Upper lobe of left lung (tissue), 6 donors: ENCODE data around the gene SUPT3H. TPM values are rescaled to one million over a fixed set of nuclear protein-coding genes. Genes with fewer than 3 reads are reported as not detected.

Experiments used
- ATAC-seq, 2 donors: fragments of 200-7000 bp; cut with Tn5 transposase; one replicate each; pipeline ENCODE4 v1.9.1; 2022; ENCODE audit warnings: mild to moderate bottlenecking in 2 of 2, moderate library complexity in 2 of 2; ENCODE audit not compliant: low FRiP score in 2 of 2
- DNase-seq, 2 donors: peaks; one replicate each; pipeline ENCODE4 v3.0.0-alpha.2; 2019 to 2020
- H3K27ac ChIP-seq, 4 donors: fragments of 200-600 bp; sonication (generic); one replicate each; pipeline ENCODE4 v1.5.1; 2016 to 2019
- H3K27me3 ChIP-seq, 4 donors: fragments of 200-600 bp; sonication (generic); one replicate each; pipeline ENCODE4 v1.5.1; 2017 to 2019
- H3K36me3 ChIP-seq, 4 donors: fragments of 200-600 bp; sonication (generic); one replicate each; pipeline ENCODE4 v1.5.1; 2016 to 2019
- H3K4me1 ChIP-seq, 4 donors: fragments of 200-600 bp; sonication (generic); one replicate each; pipeline ENCODE4 v1.5.1; 2018 to 2019
- H3K4me3 ChIP-seq, 4 donors: fragments of 200-600 bp; sonication (generic); one replicate each; pipeline ENCODE4 v1.5.1; 2017 to 2019; ENCODE audit warnings: mild to moderate bottlenecking in 2 of 4, moderate library complexity in 1 of 4
- H3K9me3 ChIP-seq, 4 donors: fragments of 200-600 bp; sonication (generic); one replicate each; pipeline ENCODE4 v1.5.1; 2018 to 2019
- EP300 ChIP-seq, 4 donors: sonication (generic); formaldehyde crosslinking; IDR thresholded peaks; one replicate each; pipeline ENCODE4 v1.5.1; 2017; ENCODE audit warnings: antibody characterized with exemption in 4 of 4, control low read depth in 2 of 4
- POLR2A ChIP-seq, 4 donors: fragments of 450-650 bp; IDR thresholded peaks; one replicate each; pipeline ENCODE4 v1.5.1; 2016 to 2017; ENCODE audit warnings: antibody characterized with exemption in 4 of 4, mild to moderate bottlenecking in 2 of 4
- POLR2AphosphoS5 ChIP-seq, 2 donors: sonication (generic); formaldehyde crosslinking; IDR thresholded peaks; one replicate each; pipeline ENCODE4 v1.5.1; 2017; ENCODE audit warnings: antibody characterized with exemption in 2 of 2
- WGBS, 2 donors: methylation state at CpG; one replicate each; pipeline ENCODE4 v1.1.5; 2017 to 2018; 5-methylcytosine and 5-hydroxymethylcytosine counted together
- total RNA-seq, 6 donors: library from RNA; depleted of rRNA in 4 of 6; stranded (reverse); fragments of >200 nt in 4 of 6; gene quantifications; one replicate each; pipeline versions ENCODE4 v1.1.0 to v1.2.1, GENCODE V29; 2016 to 2021
- TF ChIP-seq, protein P1 (sequence below), 6 experiments: fragments of 450-650 bp in 4 of 6; fragments of 200-600 bp in 2 of 6; sonication (generic) in 2 of 6; IDR thresholded peaks; one replicate each; pipeline ENCODE4 v1.5.1; 2016 to 2019; ENCODE audit warnings: antibody characterized with exemption in 6 of 6
- donor health status: DM: no; HTN: no; CAD: no; lungs with moderate emphysema.
- donor health status: DM: no; HTN: yes; CAD: no; lungs with severe emphysema.

Gene SUPT3H
- total RNA-seq, 6 donors from 2014 or later: 6.4 to 45.1 (median 8.9) TPM

DNA sequence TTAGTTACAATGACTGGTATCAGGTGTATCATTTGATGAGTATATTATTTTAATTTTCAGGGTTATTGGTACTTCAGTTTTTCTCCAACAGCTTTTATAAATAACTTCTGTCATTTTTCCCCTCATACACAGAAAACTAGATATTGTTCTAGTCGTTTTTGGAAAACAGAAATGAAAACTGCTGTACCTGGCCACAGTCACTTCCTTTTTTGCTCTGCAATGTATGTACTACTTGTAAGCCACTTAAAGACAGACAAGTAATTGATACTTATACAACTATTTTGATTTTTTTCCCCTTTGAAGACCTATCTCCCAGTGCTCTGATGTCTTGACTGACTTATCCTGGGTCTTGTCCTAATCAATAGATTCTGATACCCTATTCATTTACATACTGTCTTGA is 268.2 kb downstream of the SUPT3H start:
- Histone ChIP-seq H3K4me3 (no peak overlapping the region), H3K4me1 (no peaks in the 10 kb centered on the region), H3K27me3 (no peaks in the 10 kb centered on the region), H3K36me3 (no peaks in the 10 kb centered on the region), H3K27ac (no peak overlapping the region), H3K9me3 (no peaks in the 10 kb centered on the region)
- ATAC-seq: no peak
- TF ChIP-seq POLR2A (IDR thresholded peaks at IDR 0.05): no peak
- TF ChIP-seq, protein P1, sequence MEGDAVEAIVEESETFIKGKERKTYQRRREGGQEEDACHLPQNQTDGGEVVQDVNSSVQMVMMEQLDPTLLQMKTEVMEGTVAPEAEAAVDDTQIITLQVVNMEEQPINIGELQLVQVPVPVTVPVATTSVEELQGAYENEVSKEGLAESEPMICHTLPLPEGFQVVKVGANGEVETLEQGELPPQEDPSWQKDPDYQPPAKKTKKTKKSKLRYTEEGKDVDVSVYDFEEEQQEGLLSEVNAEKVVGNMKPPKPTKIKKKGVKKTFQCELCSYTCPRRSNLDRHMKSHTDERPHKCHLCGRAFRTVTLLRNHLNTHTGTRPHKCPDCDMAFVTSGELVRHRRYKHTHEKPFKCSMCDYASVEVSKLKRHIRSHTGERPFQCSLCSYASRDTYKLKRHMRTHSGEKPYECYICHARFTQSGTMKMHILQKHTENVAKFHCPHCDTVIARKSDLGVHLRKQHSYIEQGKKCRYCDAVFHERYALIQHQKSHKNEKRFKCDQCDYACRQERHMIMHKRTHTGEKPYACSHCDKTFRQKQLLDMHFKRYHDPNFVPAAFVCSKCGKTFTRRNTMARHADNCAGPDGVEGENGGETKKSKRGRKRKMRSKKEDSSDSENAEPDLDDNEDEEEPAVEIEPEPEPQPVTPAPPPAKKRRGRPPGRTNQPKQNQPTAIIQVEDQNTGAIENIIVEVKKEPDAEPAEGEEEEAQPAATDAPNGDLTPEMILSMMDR (IDR thresholded peaks at IDR 0.05): no peak
- no peak for TF ChIP-seq POLR2AphosphoS5 (IDR thresholded peaks at IDR 0.05)
- TF ChIP-seq EP300 (IDR thresholded peaks at IDR 0.05): no peak
- 56 to 58% methylated on average over 1 of the region's 1 CpG for WGBS, 2 donors
- no peak for DNase-seq

DNA sequence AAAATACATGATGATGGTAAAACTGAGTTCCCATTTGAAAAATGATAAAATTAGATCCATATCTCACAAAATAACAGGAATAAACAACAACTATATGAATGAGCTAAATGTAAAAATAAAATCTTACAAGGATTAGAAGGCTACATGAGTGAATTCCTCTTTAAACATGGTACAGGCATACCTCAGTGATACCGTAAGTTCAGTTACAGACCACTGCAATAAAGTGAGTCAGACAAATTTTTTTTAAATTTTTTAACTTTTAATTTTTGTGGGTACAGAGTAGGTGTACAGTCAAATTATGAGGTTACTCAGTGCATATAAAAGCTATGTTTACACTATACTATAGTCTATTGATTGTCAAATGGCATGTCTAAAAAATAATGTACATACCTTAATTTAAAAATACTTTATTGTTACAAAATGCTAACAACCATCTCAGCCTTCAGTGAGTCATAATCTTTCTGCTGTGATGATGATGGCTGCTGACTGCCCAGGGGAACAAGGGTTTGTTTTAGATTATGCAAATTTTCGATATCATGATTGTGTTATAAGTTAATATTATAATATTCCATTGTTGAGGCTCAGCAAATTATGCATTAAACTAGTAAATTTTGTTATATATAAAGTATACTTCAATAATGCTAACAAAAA is 272.4 kb downstream of the SUPT3H start:
- Histone ChIP-seq H3K4me3 (no peak overlapping the region), H3K36me3 (no peaks in the 10 kb centered on the region), H3K27me3 (no peaks in the 10 kb centered on the region), H3K9me3 (no peaks in the 10 kb centered on the region), H3K27ac (no peak overlapping the region), H3K4me1 (no peaks in the 10 kb centered on the region)
- 92 to 99% methylated on average over 2 of the region's 2 CpGs for WGBS, 2 donors
- TF ChIP-seq, protein P1 (IDR thresholded peaks at IDR 0.05): no peak
- TF ChIP-seq POLR2AphosphoS5 (IDR thresholded peaks at IDR 0.05): no peak
- TF ChIP-seq POLR2A (IDR thresholded peaks at IDR 0.05): no peak
- no peak for TF ChIP-seq EP300 (IDR thresholded peaks at IDR 0.05)
- DNase-seq (no peak), ATAC-seq (no peak)

DNA sequence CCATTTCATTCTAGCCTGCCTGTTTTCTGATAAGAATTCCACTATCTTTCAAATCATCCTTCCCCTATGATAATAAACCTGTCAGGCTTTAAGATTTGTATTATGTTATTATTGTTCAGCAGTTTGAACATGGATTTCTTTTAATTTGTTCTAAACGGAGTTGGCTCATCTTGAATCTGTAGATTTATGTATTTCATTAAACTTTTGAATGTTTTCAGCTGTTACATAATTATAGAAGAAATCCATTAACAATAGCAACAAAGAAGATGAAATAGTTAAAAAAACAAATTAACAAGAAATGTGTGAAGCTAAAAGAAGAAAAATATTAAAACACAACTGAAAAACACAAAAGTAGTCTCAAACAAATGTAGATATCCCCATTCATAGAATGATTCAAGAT is 273.3 kb downstream of the SUPT3H start:
- ATAC-seq (no peak), DNase-seq (no peak)
- no peak overlapping the region for H3K4me3 ChIP-seq
- no peaks in the 10 kb centered on the region for H3K27me3 ChIP-seq
- TF ChIP-seq, protein P1 (IDR thresholded peaks at IDR 0.05): no peak
- TF ChIP-seq POLR2A (IDR thresholded peaks at IDR 0.05) (no peak), POLR2AphosphoS5 (IDR thresholded peaks at IDR 0.05) (no peak), EP300 (IDR thresholded peaks at IDR 0.05) (no peak)
- no peak overlapping the region for H3K27ac ChIP-seq
- H3K36me3 ChIP-seq: no peaks in the 10 kb centered on the region
- H3K9me3 ChIP-seq: no peaks in the 10 kb centered on the region
- no peaks in the 10 kb centered on the region for H3K4me1 ChIP-seq
- 88 to 95% methylated on average over 1 of the region's 1 CpG for WGBS, 2 donors

DNA sequence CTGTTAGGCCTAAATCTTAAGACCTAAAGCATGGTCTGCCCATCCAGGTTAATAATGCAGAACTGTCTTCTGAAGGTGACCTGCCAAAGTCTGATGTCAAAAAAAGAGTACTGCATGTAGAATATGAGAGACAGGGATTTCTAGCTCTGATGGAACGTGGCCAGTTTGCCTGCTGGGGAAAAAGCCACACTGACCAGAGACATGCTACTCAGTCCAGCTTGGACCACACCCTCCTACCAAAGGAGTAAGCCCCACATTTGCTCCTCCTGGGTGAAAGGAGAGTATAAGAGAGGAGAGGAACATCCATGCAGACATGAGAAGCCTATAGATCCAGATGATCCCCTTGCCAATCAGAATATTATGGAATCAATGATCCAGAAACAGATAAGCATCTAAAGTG is 279.5 kb downstream of the SUPT3H start:
- DNase-seq (no peak), ATAC-seq (no peak)
- no peak overlapping the region for H3K27ac ChIP-seq
- 76 to 88% methylated on average over 1 of the region's 1 CpG for WGBS, 2 donors
- H3K36me3 ChIP-seq: no peaks in the 10 kb centered on the region
- no peak overlapping the region for H3K4me3 ChIP-seq
- H3K27me3 ChIP-seq: no peaks in the 10 kb centered on the region
- TF ChIP-seq, protein P1 (IDR thresholded peaks at IDR 0.05): no peak
- TF ChIP-seq EP300 (IDR thresholded peaks at IDR 0.05): no peak
- no peaks in the 10 kb centered on the region for H3K9me3 ChIP-seq
- H3K4me1 ChIP-seq: no peaks in the 10 kb centered on the region

DNA sequence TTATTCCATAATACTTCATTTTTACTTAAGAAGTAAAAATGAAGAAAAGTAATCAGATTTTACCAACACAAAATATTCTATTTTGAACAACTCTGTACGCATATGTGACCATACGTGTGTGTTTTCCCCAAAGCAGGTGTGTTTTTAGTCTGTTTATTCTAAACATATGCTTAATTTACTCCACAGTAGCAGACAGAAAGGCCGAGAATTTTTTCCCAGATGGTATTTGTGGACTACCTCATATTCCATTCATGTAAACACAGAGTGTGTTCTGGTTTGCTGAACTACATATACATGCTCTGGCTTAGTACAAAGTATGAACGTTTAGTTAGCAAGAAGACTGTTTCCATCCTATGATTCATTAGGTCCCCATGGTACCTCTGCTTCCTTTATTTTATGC is 282.9 kb downstream of the SUPT3H start:
- Histone ChIP-seq H3K36me3 (no peaks in the 10 kb centered on the region), H3K4me3 (no peak overlapping the region), H3K27ac (no peak overlapping the region), H3K9me3 (no peaks in the 10 kb centered on the region), H3K27me3 (no peaks in the 10 kb centered on the region), H3K4me1 (no peaks in the 10 kb centered on the region)
- TF ChIP-seq, protein P1 (IDR thresholded peaks at IDR 0.05): no peak
- TF ChIP-seq POLR2AphosphoS5 (IDR thresholded peaks at IDR 0.05) (no peak), EP300 (IDR thresholded peaks at IDR 0.05) (no peak), POLR2A (IDR thresholded peaks at IDR 0.05) (no peak)
- 88 to 89% methylated on average over 4 of the region's 4 CpGs for WGBS, 2 donors
- no peak for ATAC-seq
- no peak for DNase-seq
